SK-N-DZ (cell line): ENCODE data around the gene IL13. TPM values are rescaled to one million over a fixed set of nuclear protein-coding genes. Genes with fewer than 3 reads are reported as not detected.
"Not testable (repeated sequence)": the region's sequence is repeated elsewhere in the genome, so short reads cannot be mapped to it uniquely, and the experiment has no call there.

ENCODE experiments used
- DNase-seq: peaks from one replicate; pipeline ENCODE4 v3.0.0-alpha.2; 2015; ENCODE audit warnings: low spot score
- polyA plus RNA-seq, 2 experiments: library from polyadenylated mRNA; depleted of rRNA; stranded (reverse); fragments of >200 nt; gene quantifications; 2 replicates each; pipeline ENCODE4 v1.2.3, GENCODE V29; 2014

The IL13 gene
- not detected in 2 replicates for polyA plus RNA-seq (2014; cell fraction: cytosol; rRNA removed)
- polyA plus RNA-seq (2014; cell fraction: nucleus; rRNA removed), result not detected in 2 replicates

GRCh38 chr5:132657676-132658380, at the start of gene IL13:
TSS of gene IL13 (plus strand) at chr5:132658173. CDS start at chr5:132658187, 14 bp downstream.
- no peak for DNase-seq

- no peak for DNase-seq
Observed at GRCh38 chr5:132611965-132612364, 46.0 kb upstream of the IL13 start.

- DNase-seq, result no peak
Observed at GRCh38 chr5:132612846-132613245, 45.1 kb upstream of the IL13 start.

- no peak for DNase-seq
Observed at GRCh38 chr5:132621699-132622098, 36.3 kb upstream of the IL13 start.

GRCh38 chr5:132622608-132623007, 35.4 kb upstream of the IL13 start:
- no peak for DNase-seq

GRCh38 chr5:132627470-132627869, 30.5 kb upstream of the IL13 start:
- DNase-seq, result no peak

- no peak for DNase-seq
Observed at GRCh38 chr5:132628814-132629213, 29.2 kb upstream of the IL13 start.

- no peak for DNase-seq
Observed at GRCh38 chr5:132629230-132629944, 28.6 kb upstream of the IL13 start.

- DNase-seq, result not testable (repeated sequence)
Observed at GRCh38 chr5:132633587-132633986, 24.4 kb upstream of the IL13 start.

- DNase-seq, result no peak
Observed at GRCh38 chr5:132635873-132636272, 22.1 kb upstream of the IL13 start.

- no peak for DNase-seq
Observed at GRCh38 chr5:132637241-132637640, 20.7 kb upstream of the IL13 start.

GRCh38 chr5:132639706-132640130, 18.3 kb upstream of the IL13 start:
- DNase-seq, result no peak

GRCh38 chr5:132640613-132641012, 17.4 kb upstream of the IL13 start:
- DNase-seq, result no peak

GRCh38 chr5:132641241-132641723, 16.7 kb upstream of the IL13 start:
- DNase-seq, result no peak

GRCh38 chr5:132641841-132642240, 16.1 kb upstream of the IL13 start:
- no peak for DNase-seq

GRCh38 chr5:132644177-132644576, 13.8 kb upstream of the IL13 start:
- DNase-seq, result no peak

GRCh38 chr5:132646583-132647266, 11.2 kb upstream of the IL13 start:
- DNase-seq, result no peak

GRCh38 chr5:132647473-132647872, 10.5 kb upstream of the IL13 start:
- no peak for DNase-seq

GRCh38 chr5:132648355-132648754, 9.6 kb upstream of the IL13 start:
- no peak for DNase-seq

GRCh38 chr5:132651838-132652469, 6.0 kb upstream of the IL13 start:
- DNase-seq, result no peak

- no peak for DNase-seq
Observed at GRCh38 chr5:132653716-132654115, 4.3 kb upstream of the IL13 start.
